BLaER1 treated with 17β-estradiol and CSF1 and Interleukin-3, amounts not matched to agents 10 nM and 100 nM (cell line): ENCODE data around the gene GHITM.
"Not testable (repeated sequence)": the region's sequence is repeated elsewhere in the genome, so short reads cannot be mapped to it uniquely, and the experiment has no call there.

Source experiments
- H3K27ac ChIP-seq, 11 experiments: shearing (Covaris generic); formaldehyde crosslinking; 2 replicates each; pipeline ENCODE4 v1.8.1; 2022
- H3K27me3 ChIP-seq, 11 experiments: shearing (Covaris generic); formaldehyde crosslinking; 2 replicates each; pipeline ENCODE4 v1.8.1; 2022
- H3K36me3 ChIP-seq, 11 experiments: shearing (Covaris generic); formaldehyde crosslinking; 2 replicates each; pipeline ENCODE4 v1.8.1; 2022
- H3K4me1 ChIP-seq, 10 experiments: shearing (Covaris generic); formaldehyde crosslinking; 2 replicates each; pipeline ENCODE4 v1.8.1; 2022
- H3K4me2 ChIP-seq, 11 experiments: shearing (Covaris generic); formaldehyde crosslinking; 2 replicates each; pipeline ENCODE4 v1.8.1; 2022
- H3K4me3 ChIP-seq, 10 experiments: shearing (Covaris generic); formaldehyde crosslinking; 2 replicates each; pipeline ENCODE4 v1.8.1; 2022
- H3K9ac ChIP-seq, 11 experiments: shearing (Covaris generic); formaldehyde crosslinking; 2 replicates each; pipeline ENCODE4 v1.8.1; 2022
- H3K9me3 ChIP-seq, 11 experiments: shearing (Covaris generic); formaldehyde crosslinking; replicated peaks in 1 of 11; 2 replicates each; pipeline ENCODE4 v1.8.1; 2022
- H4K20me1 ChIP-seq, 11 experiments: shearing (Covaris generic); formaldehyde crosslinking; 2 replicates each; pipeline ENCODE4 v1.8.1; 2022
- Cebpa-rat ChIP-seq, 11 experiments: shearing (Covaris generic); IDR thresholded peaks; 2 replicates each; pipeline ENCODE4 v1.8.1; 2022

Gene GHITM

GRCh38 chr10:84114088-84114667 is 25.1 kb upstream of the GHITM start:
- H3K4me1 ChIP-seq = no peaks in the 10 kb centered on the region
- no peak overlapping the region for H3K27ac ChIP-seq

GRCh38 chr10:84117204-84117603 is 22.1 kb upstream of the GHITM start:
- peaks cover 0 to 27% (median 9%) of the 10 kb centered on the region in 11 experiments; a peak in 9 of 22 replicates for H3K9me3 ChIP-seq
- H3K4me2 ChIP-seq, H3K36me3 ChIP-seq, H3K4me1 ChIP-seq, H4K20me1 ChIP-seq, H3K9ac ChIP-seq, H3K4me3 ChIP-seq, H3K27ac ChIP-seq, H3K27me3 ChIP-seq: not testable (repeated sequence)

More at GRCh38 chr10:84114088-84114667, 25.1 kb upstream of the GHITM start:
- Histone ChIP-seq H3K4me3 (no peak overlapping the region), H3K9me3 (peaks cover 0 to 27% (median 9%) of the 10 kb centered on the region in 11 experiments; a peak in 8 of 22 replicates), H4K20me1 (no peaks in the 10 kb centered on the region), H3K9ac (no peak overlapping the region), H3K36me3 (no peaks in the 10 kb centered on the region), H3K27me3 (no peaks in the 10 kb centered on the region), H3K4me2 (no peak overlapping the region)
- TF ChIP-seq Cebpa-rat (IDR thresholded peaks at IDR 0.05) = no peak

- H3K9me3 ChIP-seq = peaks cover 0 to 27% (median 9%) of the 10 kb centered on the region in 11 experiments; a peak in 9 of 22 replicates
- H4K20me1 ChIP-seq = no peaks in the 10 kb centered on the region
- H3K9ac ChIP-seq = no peak overlapping the region
- TF ChIP-seq Cebpa-rat (IDR thresholded peaks at IDR 0.05) = no peak
- H3K4me2 ChIP-seq = no peak overlapping the region
- H3K27me3 ChIP-seq = no peaks in the 10 kb centered on the region
- H3K36me3 ChIP-seq = no peaks in the 10 kb centered on the region
- H3K27ac ChIP-seq = no peak overlapping the region
- no peaks in the 10 kb centered on the region for H3K4me1 ChIP-seq
- no peak overlapping the region for H3K4me3 ChIP-seq
Observed at GRCh38 chr10:84117686-84118394, 21.5 kb upstream of the GHITM start.

- Histone ChIP-seq H3K9ac (no peak overlapping the region), H3K4me3 (no peak overlapping the region), H4K20me1 (no peaks in the 10 kb centered on the region), H3K27ac (no peak overlapping the region), H3K36me3 (no peaks in the 10 kb centered on the region), H3K4me1 (no peaks in the 10 kb centered on the region), H3K4me2 (no peak overlapping the region), H3K27me3 (no peaks in the 10 kb centered on the region), H3K9me3 (peaks cover 0 to 27% (median 9%) of the 10 kb centered on the region in 11 experiments; a peak in 9 of 22 replicates)
- no peak for TF ChIP-seq Cebpa-rat (IDR thresholded peaks at IDR 0.05)
Observed at GRCh38 chr10:84118395-84119006, 20.8 kb upstream of the GHITM start.

- no peak for TF ChIP-seq Cebpa-rat (IDR thresholded peaks at IDR 0.05)
- no peak overlapping the region for H3K4me2 ChIP-seq
Observed at GRCh38 chr10:84123362-84123761, 15.9 kb upstream of the GHITM start.

GRCh38 chr10:84125910-84126784 is 13.2 kb upstream of the GHITM start:
- not testable (repeated sequence) for H3K4me3 ChIP-seq, H3K27me3 ChIP-seq, H3K27ac ChIP-seq, H3K4me2 ChIP-seq, H3K9ac ChIP-seq, H4K20me1 ChIP-seq, H3K4me1 ChIP-seq, H3K36me3 ChIP-seq
- peaks cover 26 to 48% (median 37%) of the 10 kb centered on the region in 11 experiments for H3K9me3 ChIP-seq

More at GRCh38 chr10:84123362-84123761, 15.9 kb upstream of the GHITM start:
- no peak overlapping the region for H3K9ac ChIP-seq
- no peaks in the 10 kb centered on the region; a peak in 1 of 22 replicates for H3K36me3 ChIP-seq
- no peaks in the 10 kb centered on the region for H3K4me1 ChIP-seq
- H3K27ac ChIP-seq = no peak overlapping the region
- peaks cover 26 to 47% (median 37%) of the 10 kb centered on the region in 11 experiments for H3K9me3 ChIP-seq
- no peaks in the 10 kb centered on the region for H4K20me1 ChIP-seq
- no peak overlapping the region for H3K4me3 ChIP-seq
- no peaks in the 10 kb centered on the region for H3K27me3 ChIP-seq

DNA sequence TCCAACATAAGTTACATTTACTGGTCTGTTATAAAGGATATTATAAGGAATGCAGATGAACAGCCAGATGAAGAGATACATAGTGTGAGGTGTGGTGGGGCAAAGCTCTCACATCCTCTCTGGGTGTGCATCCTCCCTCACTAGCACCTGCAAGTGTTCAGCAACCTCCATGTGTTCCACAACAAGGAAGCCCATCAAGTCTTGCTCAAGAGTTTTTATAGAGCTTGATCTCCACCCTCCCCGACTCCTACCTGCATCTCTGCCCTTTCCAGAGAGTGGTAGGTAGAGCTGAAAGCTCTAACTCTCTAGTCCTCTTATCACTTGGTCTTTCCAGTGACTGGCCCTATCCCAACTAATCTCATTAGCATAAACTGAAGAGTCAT is 12.5 kb upstream of the GHITM start:
- Histone ChIP-seq H3K9ac (no peak overlapping the region), H3K4me1 (no peaks in the 10 kb centered on the region), H3K27ac (no peak overlapping the region), H4K20me1 (no peaks in the 10 kb centered on the region), H3K4me3 (no peak overlapping the region), H3K36me3 (no peaks in the 10 kb centered on the region; a peak in 1 of 22 replicates), H3K9me3 (peaks cover 26 to 48% (median 37%) of the 10 kb centered on the region in 11 experiments), H3K4me2 (no peak overlapping the region), H3K27me3 (no peaks in the 10 kb centered on the region)
- no peak for TF ChIP-seq Cebpa-rat (IDR thresholded peaks at IDR 0.05)

DNA sequence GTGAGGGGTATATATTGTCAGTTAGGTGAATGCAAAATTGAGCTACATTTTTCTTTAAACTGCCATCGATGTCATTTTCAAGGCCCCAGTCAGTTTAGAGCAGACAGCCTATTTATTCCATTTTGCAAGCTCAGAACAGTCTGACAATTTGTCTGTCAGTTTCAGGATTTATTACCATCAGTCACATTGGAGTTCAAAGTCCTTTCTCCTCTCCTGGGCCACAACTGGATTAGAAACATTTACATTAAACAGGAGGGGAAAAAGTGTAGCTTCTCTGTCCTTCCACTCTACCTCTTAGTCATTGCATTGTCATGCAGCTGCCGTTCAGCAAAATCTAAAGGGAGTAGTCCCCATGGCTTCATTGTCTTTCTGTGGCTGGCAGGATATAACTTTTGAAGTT is 3.5 kb upstream of the GHITM start:
- no peak overlapping the region for H3K27ac ChIP-seq
- H3K36me3 ChIP-seq = peaks cover 0 to under 1% (median 0%) of the 10 kb centered on the region in 11 experiments; a peak in 1 of 22 replicates
- peaks cover 0 to 12% (median 0%) of the 10 kb centered on the region in 11 experiments; a peak in 5 of 22 replicates for H4K20me1 ChIP-seq
- no peaks in the 10 kb centered on the region for H3K27me3 ChIP-seq
- H3K4me1 ChIP-seq = peaks cover 7 to 19% (median 8%) of the 10 kb centered on the region in 10 experiments
- H3K4me3 ChIP-seq = no peak overlapping the region
- H3K9ac ChIP-seq = no peak overlapping the region
- no peak for TF ChIP-seq Cebpa-rat (IDR thresholded peaks at IDR 0.05)
- no peak overlapping the region; a peak in 1 of 22 replicates for H3K4me2 ChIP-seq
- H3K9me3 ChIP-seq = no peaks in the 10 kb centered on the region

GRCh38 chr10:84137811-84138210 is 1.5 kb upstream of the GHITM start:
- H3K4me2 ChIP-seq = no peak overlapping the region
- H4K20me1 ChIP-seq = peaks cover 0 to 21% (median 8%) of the 10 kb centered on the region in 11 experiments; a peak in 8 of 22 replicates
- peaks cover 14 to 26% (median 17%) of the 10 kb centered on the region in 10 experiments for H3K4me1 ChIP-seq
- no peaks in the 10 kb centered on the region for H3K9me3 ChIP-seq
- H3K36me3 ChIP-seq = peaks cover 15 to 20% (median 18%) of the 10 kb centered on the region in 11 experiments
- H3K27me3 ChIP-seq = no peaks in the 10 kb centered on the region
- no peak overlapping the region for H3K4me3 ChIP-seq
- TF ChIP-seq Cebpa-rat (IDR thresholded peaks at IDR 0.05) = no peak
- H3K27ac ChIP-seq = no peak overlapping the region
- H3K9ac ChIP-seq = no peak overlapping the region
